Peyer's patch (tissue), 4 donors: ENCODE results near the gene ZNRF1. TPM values are rescaled to one million over a fixed set of nuclear protein-coding genes. Genes with fewer than 3 reads are reported as not detected.

Experiments
- DNase-seq, 3 donors: peaks; one replicate each; pipeline ENCODE4 v3.0.0-alpha.2; 2017 to 2019
- H3K27ac ChIP-seq, 4 donors: fragments of 200-600 bp; sonication (generic); one replicate each; pipeline ENCODE4 v1.5.1; 2016 to 2019
- H3K27me3 ChIP-seq, 2 donors: fragments of 200-600 bp; sonication (generic); one replicate each; pipeline ENCODE4 v1.5.1; 2019
- H3K36me3 ChIP-seq, 3 donors: fragments of 200-600 bp; sonication (generic); one replicate each; pipeline ENCODE4 v1.5.1; 2016 to 2019
- H3K4me1 ChIP-seq, 4 donors: fragments of 200-600 bp; sonication (generic); one replicate each; pipeline ENCODE4 v1.5.1; 2016 to 2019
- H3K4me3 ChIP-seq, 4 donors: fragments of 200-600 bp; sonication (generic); 1 replicate in 3 of 4; 2 replicates in 1 of 4; pipeline ENCODE4 v1.5.1; 2016 to 2019; ENCODE audit warnings: mild to moderate bottlenecking in 1 of 4
- H3K9me3 ChIP-seq, 4 donors: fragments of 200-600 bp; sonication (generic); one replicate each; pipeline ENCODE4 v1.5.1; 2016 to 2019; ENCODE audit warnings: mild to moderate bottlenecking in 1 of 4
- CTCF ChIP-seq, 6 experiments: fragments of 450-650 bp in 4 of 6; fragments of 200-600 bp in 2 of 6; sonication (generic) in 1 of 6; IDR thresholded peaks; one replicate each; pipeline ENCODE4 v1.5.1; 2017 to 2019; ENCODE audit warnings: antibody characterized with exemption in 6 of 6, mild to moderate bottlenecking in 3 of 6, moderate library complexity in 1 of 6
- POLR2A ChIP-seq, 2 donors: fragments of 450-650 bp; IDR thresholded peaks; one replicate each; pipeline ENCODE4 v1.5.1; 2017; ENCODE audit warnings: antibody characterized with exemption in 2 of 2, mild to moderate bottlenecking in 2 of 2, moderate library complexity in 2 of 2
- total RNA-seq, 4 donors: library from RNA; depleted of rRNA; stranded (reverse); fragments of >200 nt; gene quantifications; one replicate each; pipeline ENCODE4 v1.1.0, GENCODE V29; 2016

The ZNRF1 gene
- total RNA-seq, 4 donors from 2014 or later: 10.7 to 32.7 (median 16.4) TPM

GRCh38 chr16:75000481-75001081 is 1.8 kb downstream of the ZNRF1 start:
- no peak for TF ChIP-seq POLR2A (IDR thresholded peaks at IDR 0.05)
- peak in 1 of 6 experiments; percentile 12 for TF ChIP-seq CTCF (IDR thresholded peaks at IDR 0.05)
- no peaks in the 10 kb centered on the region for H3K27me3 ChIP-seq
- no peaks in the 10 kb centered on the region for H3K9me3 ChIP-seq
- peak overlapping the region; percentile 67 to 99 (median 75) for H3K4me3 ChIP-seq
- H3K36me3 ChIP-seq: no peaks in the 10 kb centered on the region
- H3K27ac ChIP-seq: peak overlapping the region in 2 of 4 donors; percentile 71 to 83
- peaks cover 0 to 28% (median 8%) of the 10 kb centered on the region in 4 donors for H3K4me1 ChIP-seq
- no peak for DNase-seq

GRCh38 chr16:75002474-75002873 is 3.6 kb downstream of the ZNRF1 start:
- no peak overlapping the region for H3K27ac ChIP-seq
- peaks cover 0 to 28% (median 8%) of the 10 kb centered on the region in 4 donors for H3K4me1 ChIP-seq
- TF ChIP-seq POLR2A (IDR thresholded peaks at IDR 0.05) (no peak), CTCF (IDR thresholded peaks at IDR 0.05) (no peak)
- H3K9me3 ChIP-seq: no peaks in the 10 kb centered on the region
- H3K4me3 ChIP-seq: no peak overlapping the region
- no peak for DNase-seq
- H3K27me3 ChIP-seq: no peaks in the 10 kb centered on the region
- H3K36me3 ChIP-seq: no peaks in the 10 kb centered on the region

- no peak overlapping the region for H3K4me3 ChIP-seq
- no peak for DNase-seq
- H3K4me1 ChIP-seq: peaks cover 0 to 20% (median 5%) of the 10 kb centered on the region in 4 donors
- H3K27me3 ChIP-seq: no peaks in the 10 kb centered on the region
- H3K9me3 ChIP-seq: no peaks in the 10 kb centered on the region
- H3K36me3 ChIP-seq: no peaks in the 10 kb centered on the region
- no peak for TF ChIP-seq POLR2A (IDR thresholded peaks at IDR 0.05)
- no peak overlapping the region for H3K27ac ChIP-seq
These were observed 5.1 kb downstream of the ZNRF1 start for GRCh38 chr16:75003931-75004330.

GRCh38 chr16:75004460-75004859 is 5.6 kb downstream of the ZNRF1 start:
- Histone ChIP-seq H3K36me3 (no peaks in the 10 kb centered on the region), H3K9me3 (no peaks in the 10 kb centered on the region), H3K4me3 (no peak overlapping the region), H3K27ac (no peak overlapping the region), H3K4me1 (peaks cover 0 to 20% (median 5%) of the 10 kb centered on the region in 4 donors), H3K27me3 (no peaks in the 10 kb centered on the region)
- no peak for TF ChIP-seq POLR2A (IDR thresholded peaks at IDR 0.05)
- TF ChIP-seq CTCF (IDR thresholded peaks at IDR 0.05): no peak
- DNase-seq: no peak

GRCh38 chr16:75005697-75006096 is 6.9 kb downstream of the ZNRF1 start:
- Histone ChIP-seq H3K9me3 (no peaks in the 10 kb centered on the region), H3K4me3 (no peak overlapping the region), H3K36me3 (no peaks in the 10 kb centered on the region), H3K27me3 (no peaks in the 10 kb centered on the region), H3K4me1 (peaks cover 0 to 8% (median 0%) of the 10 kb centered on the region in 4 donors), H3K27ac (no peak overlapping the region)
- no peak for TF ChIP-seq CTCF (IDR thresholded peaks at IDR 0.05)
- no peak for TF ChIP-seq POLR2A (IDR thresholded peaks at IDR 0.05)
- DNase-seq: no peak

GRCh38 chr16:75007443-75007842 is 8.6 kb downstream of the ZNRF1 start:
- Histone ChIP-seq H3K27me3 (no peaks in the 10 kb centered on the region), H3K4me1 (peaks cover 0 to 5% (median 0%) of the 10 kb centered on the region in 4 donors), H3K36me3 (no peaks in the 10 kb centered on the region), H3K27ac (no peak overlapping the region), H3K9me3 (no peaks in the 10 kb centered on the region), H3K4me3 (no peak overlapping the region)
- DNase-seq: no peak
- TF ChIP-seq POLR2A (IDR thresholded peaks at IDR 0.05) (no peak), CTCF (IDR thresholded peaks at IDR 0.05) (no peak)
